Measurements from ENCODE around the gene MVK.

Gene MVK

GRCh38 chr12:109567296-109567695 lies 6.3 kb upstream of the MVK start:
- DNase-seq = no peak

- DNase-seq = no peak
Observed at GRCh38 chr12:109567967-109568366, 5.6 kb upstream of the MVK start.

GRCh38 chr12:109568486-109568885 lies 5.1 kb upstream of the MVK start:
- no peak for DNase-seq

GRCh38 chr12:109571773-109572505 lies 1.7 kb upstream of the MVK start:
- DNase-seq = no peak

GRCh38 chr12:109572506-109572845 lies 1.1 kb upstream of the MVK start:
- DNase-seq = no peak

GRCh38 chr12:109573914-109574244 lies 285 bp downstream of the MVK start:
- DNase-seq = no peak

GRCh38 chr12:109575683-109576082 lies 2.1 kb downstream of the MVK start:
- DNase-seq = no peak

- no peak for DNase-seq
Observed at GRCh38 chr12:109577311-109577710, 3.7 kb downstream of the MVK start.

- DNase-seq = no peak
Observed at GRCh38 chr12:109578330-109578927, 4.8 kb downstream of the MVK start.

- no peak for DNase-seq
Observed at GRCh38 chr12:109579639-109580038, 6.0 kb downstream of the MVK start.

- no peak for DNase-seq
Observed at GRCh38 chr12:109580272-109580671, 6.7 kb downstream of the MVK start.

GRCh38 chr12:109580684-109581333 lies 7.2 kb downstream of the MVK start:
- no peak for DNase-seq

GRCh38 chr12:109581334-109581691 lies 7.7 kb downstream of the MVK start:
- DNase-seq = no peak

GRCh38 chr12:109581856-109582255 lies 8.3 kb downstream of the MVK start:
- DNase-seq = no peak

GRCh38 chr12:109582636-109583035 lies 9.0 kb downstream of the MVK start:
- no peak for DNase-seq

GRCh38 chr12:109583733-109584132 lies 10.1 kb downstream of the MVK start:
- DNase-seq = no peak

- no peak for DNase-seq
Observed at GRCh38 chr12:109586385-109587296, 13.0 kb downstream of the MVK start.

- DNase-seq = no peak
Observed at GRCh38 chr12:109587921-109588320, 14.3 kb downstream of the MVK start.

GRCh38 chr12:109588461-109589239 lies 15.1 kb downstream of the MVK start:
- no peak for DNase-seq

- no peak for DNase-seq
Observed at GRCh38 chr12:109589240-109589590, 15.6 kb downstream of the MVK start.

- no peak for DNase-seq
Observed at GRCh38 chr12:109589691-109590245, 16.2 kb downstream of the MVK start.

GRCh38 chr12:109590566-109590965 lies 17.0 kb downstream of the MVK start:
- DNase-seq = no peak

- no peak for DNase-seq
Observed at GRCh38 chr12:109591041-109591440, 17.4 kb downstream of the MVK start.

All from activated T-cell treated with anti-CD3 and anti-CD28 coated beads, Interleukin-2, amount 50 U/mL, for 1 hour (primary cell).